ENCODE measurements around the gene ZNF436.

DNA sequence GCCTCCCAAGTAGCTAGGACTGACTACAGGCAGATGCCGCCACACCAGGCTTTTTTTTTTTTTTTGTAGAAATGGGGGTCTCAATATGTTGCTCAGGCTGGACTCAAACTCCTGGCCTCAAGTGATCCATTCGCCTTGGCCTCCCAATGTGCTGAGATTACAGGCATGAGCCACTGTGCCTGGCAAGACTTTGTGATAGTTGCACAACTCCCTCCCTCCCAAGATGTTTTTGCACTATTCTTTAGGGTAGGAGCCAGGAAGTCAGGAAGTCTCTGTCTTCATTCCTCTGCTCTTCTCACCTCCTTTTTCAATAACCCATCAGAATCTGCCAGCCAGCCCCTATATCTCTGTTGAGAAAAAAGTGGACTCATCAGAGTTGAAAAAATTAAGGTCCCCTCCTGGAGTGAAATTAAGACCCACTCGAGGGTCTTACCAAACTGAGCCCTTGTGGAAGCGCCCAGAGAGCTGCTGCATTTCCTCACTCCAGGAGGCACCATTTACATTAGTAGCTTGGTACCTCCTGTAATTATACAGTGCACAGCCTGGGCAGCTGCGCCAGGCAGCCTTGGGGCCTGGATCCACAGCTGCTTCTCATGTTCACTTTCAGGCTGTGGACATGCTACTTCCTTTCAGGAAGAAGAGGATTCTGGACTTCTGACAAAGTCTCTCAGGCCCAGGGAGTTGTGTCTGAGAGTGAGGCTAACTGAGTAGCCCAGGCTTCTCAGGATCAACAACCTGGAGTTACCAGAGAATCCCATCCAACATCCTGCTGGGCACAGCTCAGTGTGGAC, 30.9 kb upstream of the ZNF436 start:
- TF ChIP-seq, protein P1, sequence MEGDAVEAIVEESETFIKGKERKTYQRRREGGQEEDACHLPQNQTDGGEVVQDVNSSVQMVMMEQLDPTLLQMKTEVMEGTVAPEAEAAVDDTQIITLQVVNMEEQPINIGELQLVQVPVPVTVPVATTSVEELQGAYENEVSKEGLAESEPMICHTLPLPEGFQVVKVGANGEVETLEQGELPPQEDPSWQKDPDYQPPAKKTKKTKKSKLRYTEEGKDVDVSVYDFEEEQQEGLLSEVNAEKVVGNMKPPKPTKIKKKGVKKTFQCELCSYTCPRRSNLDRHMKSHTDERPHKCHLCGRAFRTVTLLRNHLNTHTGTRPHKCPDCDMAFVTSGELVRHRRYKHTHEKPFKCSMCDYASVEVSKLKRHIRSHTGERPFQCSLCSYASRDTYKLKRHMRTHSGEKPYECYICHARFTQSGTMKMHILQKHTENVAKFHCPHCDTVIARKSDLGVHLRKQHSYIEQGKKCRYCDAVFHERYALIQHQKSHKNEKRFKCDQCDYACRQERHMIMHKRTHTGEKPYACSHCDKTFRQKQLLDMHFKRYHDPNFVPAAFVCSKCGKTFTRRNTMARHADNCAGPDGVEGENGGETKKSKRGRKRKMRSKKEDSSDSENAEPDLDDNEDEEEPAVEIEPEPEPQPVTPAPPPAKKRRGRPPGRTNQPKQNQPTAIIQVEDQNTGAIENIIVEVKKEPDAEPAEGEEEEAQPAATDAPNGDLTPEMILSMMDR (IDR thresholded peaks at IDR 0.05) = no peak
- no peak for TF ChIP-seq POLR2A (IDR thresholded peaks at IDR 0.05)
